ENCODE data around the gene TMEM82. TPM values are rescaled to one million over a fixed set of nuclear protein-coding genes. Genes with fewer than 3 reads are reported as not detected.
"Not testable (repeated sequence)": the region's sequence is repeated elsewhere in the genome, so short reads cannot be mapped to it uniquely, and the experiment has no call there.

Gene TMEM82
- polyA plus RNA-seq (ENCODE audit: insufficient read length in 4 of 4): 1 to 10 TPM; 3.1 to 4.9 (median 4.4) TPM

DNA sequence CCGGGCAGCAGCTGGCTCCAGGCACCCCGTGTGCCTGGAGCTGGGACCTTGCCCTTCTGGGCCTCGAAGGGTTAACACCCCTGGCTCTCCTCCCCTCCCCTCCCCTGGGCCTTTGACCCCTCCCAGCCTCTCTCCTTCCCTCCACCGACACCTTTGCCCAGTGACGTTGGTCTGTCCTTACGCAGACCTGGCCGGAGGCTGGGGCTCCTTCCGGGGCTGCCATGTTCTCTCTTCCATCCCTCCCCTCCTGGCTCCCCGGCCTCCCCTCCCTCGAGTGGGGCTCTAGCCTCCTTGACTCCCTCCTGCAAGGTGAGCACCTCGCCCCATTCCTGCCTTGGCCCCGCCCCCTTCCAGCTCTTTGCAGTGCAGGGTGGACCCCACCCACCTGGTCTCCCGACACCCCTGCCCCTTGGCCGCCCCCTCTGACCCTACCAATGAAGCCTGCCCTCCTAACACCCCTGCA, at the start of gene TMEM82:
TMEM82 (plus strand) TSS at position 161 of the 463 bp plus-strand sequence; CDS start at position 222, 61 bp downstream.
- no peak for DNase-seq (ENCODE audit: low read depth in 4 of 4, low spot score in 2 of 4)

DNA sequence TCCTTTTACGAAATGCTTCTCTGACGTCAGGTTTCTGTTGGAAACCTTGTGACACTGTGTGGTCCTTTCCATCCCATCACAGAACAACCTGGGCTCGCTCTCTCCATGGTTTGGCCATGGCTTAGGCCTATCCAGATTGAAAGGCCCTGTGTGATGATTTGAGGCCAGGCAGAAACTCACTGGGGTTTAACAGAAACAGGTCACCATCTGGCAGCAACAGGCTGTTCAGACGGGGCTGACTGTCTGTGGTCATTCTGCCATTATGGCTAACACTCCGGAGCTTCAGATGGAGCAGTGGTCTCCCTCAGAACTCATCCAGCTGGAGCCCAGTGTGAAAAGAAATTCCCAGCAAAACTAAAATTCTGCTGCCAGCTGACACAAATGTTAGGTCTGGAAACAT, 48.9 kb upstream of the TMEM82 start:
- no peak for DNase-seq (ENCODE audit: low read depth in 4 of 4, low spot score in 2 of 4)

DNA sequence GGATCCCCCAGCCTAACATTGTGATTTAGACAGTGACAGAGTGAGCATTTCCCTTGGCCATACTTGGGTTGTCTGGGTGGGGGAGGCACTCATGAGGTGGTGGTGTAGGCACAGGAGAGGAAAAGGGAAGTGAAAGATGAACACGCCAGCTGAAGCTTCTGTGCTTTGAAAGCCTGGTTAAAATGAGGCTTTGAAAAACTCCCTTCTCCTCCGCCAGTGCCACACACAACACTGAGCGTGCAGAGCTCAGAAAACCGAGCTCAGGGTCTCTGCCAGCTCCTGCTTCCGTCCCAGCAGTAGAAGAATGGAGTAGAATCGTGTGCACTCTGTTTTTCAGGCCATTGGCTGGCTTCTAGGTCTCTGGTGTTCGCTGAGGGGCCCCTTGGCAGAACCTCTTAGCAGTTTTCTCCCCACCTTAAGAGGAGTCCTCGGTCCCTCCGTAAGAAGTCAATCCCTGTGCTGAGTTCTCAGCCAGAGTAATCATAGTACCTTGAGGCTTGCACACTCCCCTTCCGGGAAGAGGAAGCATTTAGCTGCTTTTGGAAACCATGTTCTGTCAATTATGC, 45.3 kb upstream of the TMEM82 start:
- no peak for DNase-seq (ENCODE audit: low read depth in 4 of 4, low spot score in 2 of 4)

DNA sequence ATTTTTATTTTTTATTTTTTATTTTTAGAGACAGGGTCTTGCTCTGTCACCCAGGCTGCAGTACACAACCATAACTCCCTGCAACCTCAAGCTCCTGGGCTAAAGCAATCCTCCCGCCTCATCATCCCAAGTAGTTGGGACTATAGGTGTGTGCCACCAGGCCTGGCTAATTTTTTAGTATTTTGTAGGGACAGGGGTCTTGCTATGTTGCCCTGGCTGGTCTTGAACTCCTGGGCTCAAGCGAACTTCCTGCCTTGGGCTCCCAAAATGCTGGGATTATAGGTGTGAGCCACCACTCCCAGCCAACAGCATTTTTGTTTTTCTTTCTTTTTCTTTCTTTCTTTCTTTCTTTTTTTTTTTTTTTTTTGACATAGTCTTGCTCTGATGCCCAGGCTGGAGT, 44.1 kb upstream of the TMEM82 start:
- DNase-seq (ENCODE audit: low read depth in 4 of 4, low spot score in 2 of 4): no peak

DNA sequence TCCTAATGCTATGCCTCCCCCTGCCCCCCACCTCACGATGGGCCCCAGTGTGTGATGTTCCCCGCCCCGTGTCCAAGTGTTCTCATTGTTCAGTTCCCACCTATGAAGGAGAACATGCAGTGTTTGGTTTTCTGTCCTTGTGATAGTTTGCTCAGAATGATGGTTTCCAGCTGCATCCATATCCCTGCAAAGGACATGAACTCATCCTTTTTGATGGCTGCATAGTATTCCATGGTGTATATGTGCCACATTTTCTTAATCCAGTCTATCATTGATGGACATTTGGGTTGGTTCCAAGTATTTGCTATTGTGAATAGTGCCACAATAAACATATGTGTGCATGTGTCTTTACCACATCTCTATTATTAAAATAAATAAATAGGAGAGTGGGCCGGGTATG, 43.0 kb upstream of the TMEM82 start:
- DNase-seq (ENCODE audit: low read depth in 4 of 4, low spot score in 2 of 4): not testable (repeated sequence)

DNA sequence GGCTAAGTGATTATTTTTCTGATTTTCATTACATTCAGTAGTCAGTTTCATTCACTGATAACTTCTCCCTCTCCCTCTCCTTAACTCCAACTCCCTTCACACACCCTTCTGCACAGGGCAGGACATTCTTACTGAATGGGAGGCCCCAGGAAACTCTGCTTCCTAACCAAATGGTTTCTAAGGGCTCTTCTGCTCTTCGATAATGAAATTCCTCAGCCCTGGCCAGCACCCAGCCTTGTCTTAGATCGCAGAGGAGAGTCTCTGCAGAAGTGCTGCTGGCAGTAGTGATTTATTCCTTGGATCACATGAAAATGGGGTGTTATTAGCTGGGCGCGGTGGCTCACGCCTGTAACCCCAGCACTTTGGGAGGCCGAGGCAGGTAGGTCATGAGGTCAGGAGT, 41.8 kb upstream of the TMEM82 start:
- no peak for DNase-seq (ENCODE audit: low read depth in 4 of 4, low spot score in 2 of 4)

DNA sequence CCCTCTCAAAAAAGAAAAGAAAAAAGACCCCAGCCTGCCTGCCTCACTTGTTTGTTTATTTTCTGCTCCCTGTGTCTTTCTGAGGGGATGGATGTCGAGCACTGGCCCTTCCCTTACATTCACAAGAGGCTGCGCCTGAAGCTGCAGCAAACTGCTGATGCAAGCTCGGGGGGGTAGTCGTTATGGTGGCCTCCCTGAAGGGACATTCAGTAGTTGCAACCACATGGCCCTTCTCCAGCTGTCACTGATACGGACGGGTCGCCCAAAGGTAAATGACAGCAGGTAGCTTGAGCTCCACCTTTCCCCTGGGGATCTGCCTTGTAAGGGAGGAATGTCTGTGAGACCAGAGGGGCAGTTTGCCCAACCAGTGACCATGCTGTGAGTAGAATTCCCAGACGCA, 40.5 kb upstream of the TMEM82 start:
- DNase-seq (ENCODE audit: low read depth in 4 of 4, low spot score in 2 of 4): no peak

DNA sequence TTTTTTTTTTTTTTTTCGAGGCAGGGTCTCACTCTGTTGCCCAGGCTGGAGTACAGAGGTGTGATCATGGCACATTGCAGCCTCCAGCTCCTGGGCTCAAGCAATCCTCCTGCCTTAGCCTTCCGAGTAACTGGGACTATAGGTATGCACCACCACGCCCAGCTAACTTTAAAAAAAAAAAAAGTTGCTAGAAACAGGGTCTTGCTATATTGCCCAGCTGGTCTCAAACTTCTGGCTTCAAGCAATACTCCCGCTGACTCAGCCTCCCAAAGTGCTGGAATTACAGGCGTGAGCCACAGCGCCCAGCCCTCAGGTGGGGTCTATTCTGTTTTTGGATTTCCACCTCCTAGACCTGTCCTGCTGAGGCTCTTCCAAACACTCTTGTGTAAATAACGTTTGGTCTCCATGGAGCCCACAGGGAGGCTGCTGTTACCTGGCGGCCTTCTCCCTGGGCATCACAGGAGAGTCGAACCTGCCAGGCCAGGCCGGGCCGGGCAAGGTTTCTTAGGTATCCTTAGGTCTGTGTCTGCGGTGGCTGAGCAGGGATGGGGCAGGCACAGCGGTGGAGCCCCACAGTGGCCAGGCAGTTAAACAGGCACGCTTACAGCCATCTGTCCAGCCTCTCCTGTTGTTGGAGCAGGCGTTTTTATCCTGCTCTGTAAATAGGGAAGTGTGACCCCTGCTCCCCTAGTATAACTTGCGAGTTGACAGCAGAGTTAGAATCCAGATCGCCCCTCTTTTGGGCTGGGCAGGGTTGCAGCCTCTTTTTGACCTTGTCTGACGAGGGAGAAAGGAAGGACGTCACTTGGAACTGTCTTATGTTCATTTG, 39.4 kb upstream of the TMEM82 start:
- DNase-seq (ENCODE audit: low read depth in 4 of 4, low spot score in 2 of 4): no peak

DNA sequence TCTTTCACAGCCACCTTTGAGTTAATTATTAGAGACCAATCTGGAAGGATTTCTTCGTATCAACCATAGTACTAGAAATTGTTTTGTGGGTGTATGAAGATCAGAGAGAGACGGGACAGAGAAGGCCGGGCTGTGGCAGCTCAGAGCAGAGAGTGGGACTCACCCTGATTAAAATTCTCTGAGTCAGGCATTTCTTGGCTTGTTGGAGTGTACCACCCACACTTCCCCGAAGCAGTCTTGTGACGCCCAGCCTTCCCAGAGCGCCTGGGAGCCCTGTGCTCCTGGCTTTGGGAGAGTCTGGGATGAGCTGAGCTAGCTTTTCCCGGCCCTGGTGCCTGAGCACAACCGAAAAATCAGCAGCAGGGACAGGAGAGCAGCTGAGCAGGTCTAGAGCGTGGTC, 38.7 kb upstream of the TMEM82 start:
- DNase-seq (ENCODE audit: low read depth in 4 of 4, low spot score in 2 of 4): no peak

DNA sequence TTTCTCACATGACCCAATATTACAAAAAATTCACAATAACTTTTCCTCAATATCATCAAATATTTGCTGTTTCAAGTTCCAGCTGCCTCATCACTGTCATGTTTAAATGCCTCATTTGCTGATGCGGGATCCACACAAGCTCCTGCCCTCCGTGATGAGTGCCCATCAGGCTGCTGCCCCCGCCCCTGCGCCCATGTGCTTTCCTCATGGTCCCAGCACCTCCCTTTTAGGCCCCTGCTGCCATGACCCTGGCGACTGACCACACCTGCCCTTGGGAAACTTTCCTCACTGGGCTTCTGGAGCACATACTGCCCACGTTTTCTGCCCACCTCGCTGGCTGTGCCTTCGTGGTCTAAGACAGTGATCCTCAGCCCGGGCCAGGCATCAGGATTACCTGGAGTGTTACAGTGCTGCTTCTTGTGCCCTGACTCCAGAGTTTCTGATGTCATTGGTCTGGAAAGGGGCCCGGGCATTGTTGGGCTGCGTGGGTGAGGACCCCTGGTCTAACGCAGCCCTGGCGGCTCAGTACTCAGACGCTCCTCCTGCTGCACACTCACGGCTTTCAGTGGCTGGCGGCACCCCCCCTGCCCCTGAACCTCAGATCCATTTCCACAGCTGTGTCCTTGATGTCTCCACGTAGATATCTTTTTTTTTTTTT, 37.6 kb upstream of the TMEM82 start:
- no peak for DNase-seq (ENCODE audit: low read depth in 4 of 4, low spot score in 2 of 4)

DNA sequence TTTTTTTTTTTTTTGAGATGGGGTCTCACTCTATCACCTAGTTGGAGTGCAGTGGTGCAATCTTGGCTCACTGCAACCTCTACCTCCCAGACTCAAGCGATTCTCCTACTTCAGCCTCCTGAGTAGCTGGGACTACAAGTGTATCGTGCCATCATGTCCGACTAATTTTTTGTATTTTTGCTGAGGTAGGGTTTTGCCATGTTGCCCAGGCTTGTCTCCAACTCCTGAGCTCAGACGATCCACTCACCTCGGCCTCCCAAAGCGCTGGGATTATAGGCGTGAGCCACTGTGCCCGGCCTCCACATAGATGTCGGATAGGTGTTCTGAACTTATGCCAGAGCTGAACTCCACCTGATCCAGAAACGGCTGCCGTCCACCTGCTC, 37.1 kb upstream of the TMEM82 start:
- DNase-seq (ENCODE audit: low read depth in 4 of 4, low spot score in 2 of 4): no peak

DNA sequence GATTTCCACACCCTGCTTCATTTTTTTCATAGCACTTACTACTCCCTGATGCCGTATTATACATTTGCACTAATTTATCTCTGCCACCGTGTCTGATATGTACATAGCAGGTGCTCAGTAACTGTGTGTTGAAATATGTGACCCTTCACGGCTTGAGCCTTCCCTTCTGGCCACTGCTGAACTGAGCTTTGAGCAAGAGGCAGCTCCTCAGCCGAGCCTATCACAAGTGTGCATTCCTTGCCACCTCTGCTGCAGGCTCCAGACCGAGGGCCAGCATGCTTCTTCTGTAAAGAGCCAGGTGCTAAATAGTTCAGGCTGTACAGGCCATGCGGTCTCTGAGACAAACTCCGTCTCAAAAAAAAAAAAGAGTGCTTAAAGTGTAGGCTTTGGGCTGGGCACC, 35.5 kb upstream of the TMEM82 start:
- no peak for DNase-seq (ENCODE audit: low read depth in 4 of 4, low spot score in 2 of 4)

DNA sequence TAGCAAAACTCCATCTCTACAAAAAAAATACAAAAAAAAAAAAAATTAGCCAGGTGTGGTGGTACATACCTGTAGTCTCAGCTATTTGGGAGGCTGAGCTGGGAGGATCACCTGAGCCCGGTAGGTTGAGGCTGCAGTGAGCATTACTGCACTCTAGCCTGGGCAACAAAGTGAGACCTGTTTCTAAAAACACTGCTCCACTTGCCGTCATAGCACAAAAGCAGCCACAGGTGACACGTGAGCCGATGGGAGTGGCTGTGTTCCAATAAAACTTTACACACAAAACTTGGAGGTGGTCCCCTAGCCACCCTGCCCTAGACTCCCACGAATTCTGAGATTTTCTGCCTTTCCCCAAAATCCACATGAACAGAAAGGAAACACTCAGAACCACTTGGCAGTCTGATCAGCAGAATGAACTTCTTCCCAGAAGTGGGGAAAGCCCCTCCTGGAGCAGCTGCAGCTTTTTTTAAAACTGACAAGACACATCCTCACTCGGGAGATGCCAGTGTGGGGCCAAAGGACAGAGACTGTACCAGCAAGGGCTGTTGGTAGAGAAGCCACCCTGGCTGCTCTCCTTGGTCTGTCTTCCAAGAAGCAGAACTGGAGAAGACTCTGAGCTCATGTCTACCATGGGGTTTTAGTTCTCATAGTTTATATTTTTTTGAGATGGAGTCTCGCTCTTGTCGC, 34.9 kb upstream of the TMEM82 start:
- no peak for DNase-seq (ENCODE audit: low read depth in 4 of 4, low spot score in 2 of 4)

DNA sequence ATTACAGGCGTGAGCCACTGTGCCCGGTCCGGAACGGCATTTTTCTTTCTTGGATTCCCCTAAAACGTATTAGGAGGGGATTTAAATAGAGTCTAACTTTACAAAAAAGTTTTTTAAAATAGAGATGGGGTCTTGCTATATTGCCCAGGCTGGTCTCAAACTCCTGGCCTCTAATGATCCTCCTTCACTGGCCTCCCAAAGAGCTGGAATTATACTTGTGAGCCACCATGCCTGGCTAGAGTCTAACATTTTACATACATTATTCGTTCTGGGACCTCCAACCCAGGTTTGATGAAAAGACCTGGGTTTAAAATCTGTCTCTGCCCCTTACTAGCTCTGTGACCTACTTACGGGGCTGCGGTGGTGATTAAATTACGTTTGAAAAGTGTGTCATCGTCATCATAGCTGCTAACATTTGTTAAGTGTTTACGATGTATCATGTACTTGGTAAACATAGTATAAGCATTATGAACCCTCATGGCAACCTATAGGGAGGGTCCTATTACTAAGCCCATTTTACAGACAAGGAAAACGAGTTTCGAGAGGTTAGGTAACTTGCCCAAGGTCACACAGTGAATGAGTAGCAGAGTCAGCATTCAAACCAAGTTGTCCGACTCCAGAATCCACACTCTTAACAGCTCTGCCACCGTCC, 33.7 kb upstream of the TMEM82 start:
- no peak for DNase-seq (ENCODE audit: low read depth in 4 of 4, low spot score in 2 of 4)

DNA sequence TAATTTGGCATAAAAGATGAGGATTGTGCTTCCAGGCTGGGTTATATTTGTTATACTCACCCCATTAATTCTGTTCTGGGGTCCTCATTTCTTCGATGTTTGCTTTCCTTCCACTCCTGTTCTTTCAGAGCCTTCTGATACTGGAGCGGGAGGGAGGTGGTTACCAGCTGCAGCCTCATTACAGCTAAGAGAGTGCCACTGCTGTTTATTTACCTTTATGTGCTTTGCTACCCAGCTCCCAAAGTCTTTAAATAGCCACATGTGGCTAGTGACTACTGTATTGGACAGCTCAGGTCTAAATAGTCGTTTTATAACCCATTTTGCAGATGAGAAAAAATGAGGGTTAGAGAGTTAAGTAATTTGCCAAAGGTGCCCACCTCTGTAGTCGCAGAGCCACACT, 33.1 kb upstream of the TMEM82 start:
- DNase-seq (ENCODE audit: low read depth in 4 of 4, low spot score in 2 of 4): no peak

DNA sequence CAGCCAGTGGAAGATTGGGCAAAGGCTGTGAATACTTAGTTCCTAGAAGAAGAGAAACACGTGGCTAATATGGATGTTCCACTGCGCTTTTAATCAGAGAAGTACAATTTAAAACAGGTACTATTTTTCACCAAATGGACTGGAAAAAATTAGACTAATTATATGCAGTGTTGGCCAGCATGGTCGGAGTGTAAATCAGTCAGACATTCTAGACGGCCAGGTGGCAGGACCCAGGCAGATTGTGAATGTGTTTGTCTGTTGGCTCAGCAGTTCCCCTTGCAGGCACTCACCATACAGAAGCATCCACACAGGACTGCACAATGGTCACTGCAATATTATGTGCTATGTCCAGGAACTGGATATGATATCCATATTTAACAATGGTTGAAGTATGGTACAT, 30.1 kb upstream of the TMEM82 start:
- no peak for DNase-seq (ENCODE audit: low read depth in 4 of 4, low spot score in 2 of 4)

DNA sequence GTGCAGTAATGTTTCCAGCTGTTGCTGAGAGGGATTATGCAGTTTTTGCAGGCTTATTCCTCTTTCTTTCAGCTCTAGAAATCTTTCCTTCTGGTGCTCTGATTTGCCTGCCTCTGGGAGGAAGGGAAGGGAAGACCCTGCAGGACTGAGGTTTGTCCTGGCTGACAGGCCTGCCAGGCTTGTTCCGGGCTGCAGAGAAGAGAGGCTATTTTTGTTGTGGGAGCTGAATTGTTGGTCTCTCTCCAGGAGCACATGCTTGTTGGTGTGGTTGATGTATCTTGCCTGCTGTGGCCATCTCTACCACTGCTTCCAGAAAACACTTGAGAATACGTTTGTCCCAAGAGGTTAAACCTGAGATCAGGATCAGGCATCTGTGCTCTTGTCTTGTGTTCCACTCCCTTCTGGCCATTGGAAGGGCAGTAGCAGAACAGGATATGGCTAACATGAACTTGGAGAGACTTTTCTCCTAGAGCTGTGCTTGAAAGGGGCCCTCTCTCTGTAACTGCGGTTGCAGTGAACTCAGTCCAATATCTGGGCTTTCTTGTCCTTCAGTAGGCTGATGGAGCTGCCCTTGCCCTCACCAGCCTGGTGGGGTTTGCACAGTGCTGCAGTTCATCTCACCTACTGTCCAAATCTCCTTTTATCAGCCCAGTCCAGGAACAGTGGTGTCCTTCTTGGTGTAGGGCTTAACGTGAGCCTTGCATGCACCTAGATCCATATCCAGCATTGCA, 27.7 kb upstream of the TMEM82 start:
- DNase-seq (ENCODE audit: low read depth in 4 of 4, low spot score in 2 of 4): no peak

DNA sequence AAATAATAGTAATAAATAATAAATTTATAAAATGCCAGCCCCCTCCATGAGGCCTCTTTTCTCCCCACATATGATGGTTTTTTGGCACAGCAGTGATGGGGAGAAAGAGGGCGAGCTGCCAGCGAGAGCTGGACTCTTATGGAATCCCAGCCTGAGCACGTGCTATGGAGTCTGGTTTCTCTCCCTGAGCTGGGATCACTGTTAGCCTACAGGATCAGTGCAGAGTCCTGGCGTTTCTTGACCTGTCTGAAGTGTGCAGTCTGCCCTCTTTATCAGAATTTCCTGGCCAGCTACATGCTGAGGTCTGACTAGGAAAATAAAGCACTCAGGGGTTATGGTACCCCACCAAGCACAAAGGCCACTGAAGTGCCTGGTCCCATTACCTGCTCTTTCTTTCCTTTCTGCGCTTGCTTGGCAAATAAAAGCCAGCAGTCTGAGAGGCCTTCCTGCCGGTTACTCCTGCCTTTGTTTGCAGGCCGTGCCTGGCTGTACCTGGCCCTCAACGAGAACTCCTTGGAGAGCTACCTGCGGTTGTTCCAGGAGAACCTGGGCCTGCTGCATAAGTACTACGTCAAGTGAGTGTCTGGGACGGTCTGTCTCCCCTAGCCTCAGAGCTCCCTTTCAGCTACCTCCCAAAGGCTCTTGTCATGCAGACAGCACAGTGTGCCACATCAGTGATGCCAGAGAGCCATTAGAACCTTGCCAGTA, 24.7 kb upstream of the TMEM82 start:
- no peak for DNase-seq (ENCODE audit: low read depth in 4 of 4, low spot score in 2 of 4)

DNA sequence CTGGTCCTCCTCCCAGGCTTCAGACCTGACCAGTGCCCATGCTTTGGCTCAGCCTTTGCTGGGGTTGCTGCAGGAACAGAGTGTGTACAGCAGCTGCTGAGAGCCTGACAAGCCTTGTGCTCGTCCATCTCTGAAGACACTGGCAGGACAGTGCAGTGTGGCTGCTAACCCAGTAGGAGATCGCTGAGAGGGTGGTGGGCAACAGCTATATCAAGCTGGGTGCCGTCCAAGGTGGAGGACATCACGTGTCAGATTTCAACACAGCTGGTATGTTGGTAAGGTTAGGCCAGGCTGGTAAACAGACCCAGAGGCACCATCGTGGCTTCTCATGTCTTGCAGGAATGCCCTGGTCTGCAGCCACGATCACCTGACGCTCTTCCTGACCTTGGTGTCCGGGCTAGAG, 24.1 kb upstream of the TMEM82 start:
- DNase-seq (ENCODE audit: low read depth in 4 of 4, low spot score in 2 of 4): no peak
